BLaER1 treated with 17β-estradiol and CSF1 and Interleukin-3, amounts not matched to agents 10 nM and 100 nM (cell line): ENCODE data around the gene GPX3.

Experiments
- H3K27ac ChIP-seq, 11 experiments: shearing (Covaris generic); formaldehyde crosslinking; 2 replicates each; pipeline ENCODE4 v1.8.1; 2022
- H3K27me3 ChIP-seq, 11 experiments: shearing (Covaris generic); formaldehyde crosslinking; 2 replicates each; pipeline ENCODE4 v1.8.1; 2022
- H3K36me3 ChIP-seq, 11 experiments: shearing (Covaris generic); formaldehyde crosslinking; 2 replicates each; pipeline ENCODE4 v1.8.1; 2022
- H3K4me1 ChIP-seq, 10 experiments: shearing (Covaris generic); formaldehyde crosslinking; 2 replicates each; pipeline ENCODE4 v1.8.1; 2022
- H3K4me2 ChIP-seq, 11 experiments: shearing (Covaris generic); formaldehyde crosslinking; 2 replicates each; pipeline ENCODE4 v1.8.1; 2022
- H3K4me3 ChIP-seq, 10 experiments: shearing (Covaris generic); formaldehyde crosslinking; 2 replicates each; pipeline ENCODE4 v1.8.1; 2022
- H3K9ac ChIP-seq, 11 experiments: shearing (Covaris generic); formaldehyde crosslinking; 2 replicates each; pipeline ENCODE4 v1.8.1; 2022
- H3K9me3 ChIP-seq, 11 experiments: shearing (Covaris generic); formaldehyde crosslinking; replicated peaks in 1 of 11; 2 replicates each; pipeline ENCODE4 v1.8.1; 2022
- H4K20me1 ChIP-seq, 11 experiments: shearing (Covaris generic); formaldehyde crosslinking; 2 replicates each; pipeline ENCODE4 v1.8.1; 2022
- Cebpa-rat ChIP-seq, 11 experiments: shearing (Covaris generic); IDR thresholded peaks; 2 replicates each; pipeline ENCODE4 v1.8.1; 2022

Gene GPX3

GRCh38 chr5:151041577-151042268 is 21.3 kb downstream of the GPX3 start:
- Histone ChIP-seq H4K20me1 (peaks cover 0 to 99% (median 4%) of the 10 kb centered on the region in 11 experiments; a peak in 9 of 22 replicates), H3K4me1 (0 out of 20 replicates have a peak, but pooled peaks cover 0 to 2% (median 0%) of the 10 kb centered on the region in 10 experiments), H3K27ac (no peak overlapping the region), H3K36me3 (peaks cover 99 to 100% (median 100%) of the 10 kb centered on the region in 11 experiments), H3K9ac (no peak overlapping the region), H3K27me3 (no peaks in the 10 kb centered on the region), H3K4me2 (no peak overlapping the region), H3K4me3 (no peak overlapping the region), H3K9me3 (no peaks in the 10 kb centered on the region)
- TF ChIP-seq Cebpa-rat (IDR thresholded peaks at IDR 0.05): no peak

- H3K4me2 ChIP-seq: no peak overlapping the region
- no peaks in the 10 kb centered on the region for H3K9me3 ChIP-seq
- peaks cover 0 to 99% (median 5%) of the 10 kb centered on the region in 11 experiments; a peak in 13 of 22 replicates for H4K20me1 ChIP-seq
- no peaks in the 10 kb centered on the region for H3K4me1 ChIP-seq
- no peak overlapping the region for H3K27ac ChIP-seq
- H3K36me3 ChIP-seq: peaks cover 99 to 100% (median 100%) of the 10 kb centered on the region in 11 experiments
- TF ChIP-seq Cebpa-rat (IDR thresholded peaks at IDR 0.05): no peak
- H3K9ac ChIP-seq: no peak overlapping the region
- H3K4me3 ChIP-seq: no peak overlapping the region
- H3K27me3 ChIP-seq: no peaks in the 10 kb centered on the region
Measured at GRCh38 chr5:151042453-151043093, 22.2 kb downstream of the GPX3 start.

GRCh38 chr5:151047814-151048425 is 27.5 kb downstream of the GPX3 start:
- Histone ChIP-seq H3K27me3 (no peaks in the 10 kb centered on the region), H4K20me1 (peaks cover 7 to 87% (median 24%) of the 10 kb centered on the region in 11 experiments; a peak in 17 of 22 replicates), H3K27ac (no peak overlapping the region), H3K9ac (no peak overlapping the region), H3K4me2 (no peak overlapping the region), H3K9me3 (no peaks in the 10 kb centered on the region), H3K4me3 (no peak overlapping the region), H3K36me3 (peaks cover 81 to 98% (median 93%) of the 10 kb centered on the region in 11 experiments), H3K4me1 (peaks cover 13 to 19% (median 18%) of the 10 kb centered on the region in 10 experiments)
- no peak for TF ChIP-seq Cebpa-rat (IDR thresholded peaks at IDR 0.05)

GRCh38 chr5:151048526-151048925 is 28.1 kb downstream of the GPX3 start:
- Histone ChIP-seq H3K27ac (no peak overlapping the region), H3K4me3 (no peak overlapping the region), H3K4me2 (no peak overlapping the region), H3K4me1 (peaks cover 19 to 25% (median 24%) of the 10 kb centered on the region in 10 experiments), H3K9me3 (no peaks in the 10 kb centered on the region), H4K20me1 (peaks cover 7 to 85% (median 24%) of the 10 kb centered on the region in 11 experiments; a peak in 17 of 22 replicates), H3K27me3 (no peaks in the 10 kb centered on the region), H3K9ac (no peak overlapping the region), H3K36me3 (peaks cover 76 to 95% (median 90%) of the 10 kb centered on the region in 11 experiments)
- no peak for TF ChIP-seq Cebpa-rat (IDR thresholded peaks at IDR 0.05)

- Histone ChIP-seq H3K4me1 (peaks cover 28 to 52% (median 51%) of the 10 kb centered on the region in 10 experiments), H3K9ac (peak overlapping the region in 4 of 11 experiments; percentile 7 to 58 (median 31); a peak in 5 of 22 replicates), H3K9me3 (no peaks in the 10 kb centered on the region), H3K4me3 (no peak overlapping the region), H3K27me3 (no peaks in the 10 kb centered on the region), H3K36me3 (peaks cover 75 to 95% (median 90%) of the 10 kb centered on the region in 11 experiments), H3K27ac (peak overlapping the region in 5 of 11 experiments; percentile 2 to 67 (median 55); a peak in 6 of 22 replicates), H3K4me2 (peak overlapping the region in 10 of 11 experiments; percentile 63 to 97 (median 80); a peak in 19 of 22 replicates), H4K20me1 (peaks cover 0 to 67% (median 24%) of the 10 kb centered on the region in 11 experiments; a peak in 16 of 22 replicates)
- TF ChIP-seq Cebpa-rat (IDR thresholded peaks at IDR 0.05): no peak
Measured at GRCh38 chr5:151051066-151051930, 30.9 kb downstream of the GPX3 start.

GRCh38 chr5:151051931-151052608 is 31.7 kb downstream of the GPX3 start:
- Histone ChIP-seq H3K36me3 (peaks cover 75 to 95% (median 89%) of the 10 kb centered on the region in 11 experiments), H3K9ac (peak overlapping the region; percentile 13 to 58 (median 44); a peak in 16 of 22 replicates), H3K4me1 (peaks cover 35 to 60% (median 59%) of the 10 kb centered on the region in 10 experiments), H3K9me3 (no peaks in the 10 kb centered on the region), H3K27ac (peak overlapping the region in 10 of 11 experiments; percentile 35 to 67 (median 46); a peak in 18 of 22 replicates), H3K27me3 (no peaks in the 10 kb centered on the region), H3K4me2 (peak overlapping the region; percentile 63 to 97 (median 78)), H3K4me3 (no peak overlapping the region; a peak in 3 of 20 replicates), H4K20me1 (peaks cover 6 to 59% (median 31%) of the 10 kb centered on the region in 11 experiments; a peak in 16 of 22 replicates)
- no peak for TF ChIP-seq Cebpa-rat (IDR thresholded peaks at IDR 0.05)

- no peaks in the 10 kb centered on the region for H3K9me3 ChIP-seq
- H3K27me3 ChIP-seq: no peaks in the 10 kb centered on the region
- no peak for TF ChIP-seq Cebpa-rat (IDR thresholded peaks at IDR 0.05)
- peak overlapping the region; percentile 63 to 97 (median 78) for H3K4me2 ChIP-seq
- peaks cover 72 to 95% (median 88%) of the 10 kb centered on the region in 11 experiments for H3K36me3 ChIP-seq
- H3K4me3 ChIP-seq: no peak overlapping the region
- H4K20me1 ChIP-seq: peaks cover 6 to 52% (median 28%) of the 10 kb centered on the region in 11 experiments; a peak in 16 of 22 replicates
- peak overlapping the region in 10 of 11 experiments; percentile 13 to 58 (median 46); a peak in 14 of 22 replicates for H3K9ac ChIP-seq
- peaks cover 37 to 68% (median 66%) of the 10 kb centered on the region in 10 experiments for H3K4me1 ChIP-seq
- H3K27ac ChIP-seq: peak overlapping the region in 10 of 11 experiments; percentile 35 to 67 (median 46); a peak in 15 of 22 replicates
Measured at GRCh38 chr5:151052836-151053235, 32.4 kb downstream of the GPX3 start.
